ENCODE measurements around the gene SLC6A11. TPM values are rescaled to one million over a fixed set of nuclear protein-coding genes. Genes with fewer than 3 reads are reported as not detected.

SLC6A11 gene
- total and polyA plus RNA-seq, 12 donors, result 0.05 TPM; not detected in 11

DNA sequence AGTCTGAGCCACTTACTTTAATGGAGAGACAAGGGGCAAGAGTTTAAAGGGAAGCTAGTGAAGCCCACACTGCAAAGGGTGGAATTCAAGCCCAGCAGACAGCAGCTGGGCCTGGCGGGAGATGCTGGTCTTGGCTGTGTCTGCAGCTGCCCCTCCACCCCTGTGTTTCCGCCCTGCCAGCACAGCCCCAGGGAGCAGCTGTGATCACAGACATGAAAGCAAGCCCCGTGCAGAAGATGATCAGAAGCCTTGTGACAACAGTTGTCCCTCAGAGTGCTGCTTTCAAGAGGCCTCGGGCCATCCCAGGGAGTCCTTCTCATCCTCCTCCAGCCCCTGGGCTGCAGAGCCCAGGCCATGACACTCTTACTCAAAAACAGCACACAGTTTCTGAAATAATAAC lies 152.4 kb downstream of the SLC6A11 start:
- ATAC-seq (no peak), DNase-seq (no peak)
- H3K27ac ChIP-seq, result no peak overlapping the region
- intact Hi-C loops (cut with DNase I), result no loop called here
- no peak overlapping the region for H3K4me3 ChIP-seq
- H3K36me3 ChIP-seq, result no peaks in the 10 kb centered on the region
- 46 to 55% methylated on average over 4 of the region's 4 CpGs for WGBS, 2 donors
- no peaks in the 10 kb centered on the region for H3K9me3 ChIP-seq
- peaks cover 0 to 4% (median 0%) of the 10 kb centered on the region in 9 donors for H3K4me1 ChIP-seq
- peaks cover 0 to 63% (median 27%) of the 10 kb centered on the region in 7 donors for H3K27me3 ChIP-seq
- no peak for TF ChIP-seq CTCF (IDR thresholded peaks at IDR 0.05)

GRCh38 chr3:10970306-10970960 lies 154.4 kb downstream of the SLC6A11 start:
- peaks cover 0 to 51% (median 40%) of the 10 kb centered on the region in 7 donors for H3K27me3 ChIP-seq
- ATAC-seq (no peak), DNase-seq (no peak)
- no peaks in the 10 kb centered on the region for H3K36me3 ChIP-seq
- peaks cover 0 to 4% (median 0%) of the 10 kb centered on the region in 9 donors for H3K4me1 ChIP-seq
- H3K9me3 ChIP-seq, result no peaks in the 10 kb centered on the region
- 75 to 81% methylated on average over 5 of the region's 5 CpGs for WGBS, 2 donors
- no peak overlapping the region for H3K4me3 ChIP-seq
- no peak overlapping the region for H3K27ac ChIP-seq
- intact Hi-C loops (cut with DNase I), result no loop called here
- TF ChIP-seq CTCF (IDR thresholded peaks at IDR 0.05), result no peak

GRCh38 chr3:10972072-10972782 lies 156.2 kb downstream of the SLC6A11 start:
- 50 to 52% methylated on average over 10 of the region's 10 CpGs for WGBS, 2 donors
- intact Hi-C loops (cut with DNase I), result no loop called here
- no peak for DNase-seq
- Histone ChIP-seq H3K4me3 (no peak overlapping the region), H3K9me3 (no peaks in the 10 kb centered on the region), H3K4me1 (peaks cover 0 to 4% (median 0%) of the 10 kb centered on the region in 9 donors), H3K27me3 (peaks cover 0 to 40% (median 30%) of the 10 kb centered on the region in 7 donors), H3K36me3 (no peaks in the 10 kb centered on the region), H3K27ac (no peak overlapping the region)
- no peak for ATAC-seq
- TF ChIP-seq CTCF (IDR thresholded peaks at IDR 0.05), result no peak

GRCh38 chr3:10973046-10973595 lies 157.1 kb downstream of the SLC6A11 start:
- Histone ChIP-seq H3K36me3 (no peaks in the 10 kb centered on the region), H3K27me3 (peaks cover 0 to 38% (median 30%) of the 10 kb centered on the region in 7 donors), H3K9me3 (no peaks in the 10 kb centered on the region), H3K4me3 (no peak overlapping the region), H3K4me1 (peaks cover 0 to 4% (median 0%) of the 10 kb centered on the region in 9 donors), H3K27ac (no peak overlapping the region)
- intact Hi-C loops (cut with DNase I), result no loop called here
- 78 to 79% methylated on average over 13 of the region's 13 CpGs for WGBS, 2 donors
- TF ChIP-seq CTCF (IDR thresholded peaks at IDR 0.05), result no peak
- ATAC-seq (no peak), DNase-seq (no peak)
